HG02970 (cell line): ENCODE measurements around the gene POLD3.
"Not testable (repeated sequence)": the region's sequence is repeated elsewhere in the genome, so short reads cannot be mapped to it uniquely, and the experiment has no call there.

Source experiments
- ATAC-seq: cut with Tn5 transposase; IDR thresholded peaks from one replicate; pipeline ENCODE4 v1.9.1; 2021; ENCODE audit warnings: mild to moderate bottlenecking, moderate library complexity, moderate number of reproducible peaks; ENCODE audit not compliant: unreplicated experiment, low FRiP score

POLD3 gene

DNA sequence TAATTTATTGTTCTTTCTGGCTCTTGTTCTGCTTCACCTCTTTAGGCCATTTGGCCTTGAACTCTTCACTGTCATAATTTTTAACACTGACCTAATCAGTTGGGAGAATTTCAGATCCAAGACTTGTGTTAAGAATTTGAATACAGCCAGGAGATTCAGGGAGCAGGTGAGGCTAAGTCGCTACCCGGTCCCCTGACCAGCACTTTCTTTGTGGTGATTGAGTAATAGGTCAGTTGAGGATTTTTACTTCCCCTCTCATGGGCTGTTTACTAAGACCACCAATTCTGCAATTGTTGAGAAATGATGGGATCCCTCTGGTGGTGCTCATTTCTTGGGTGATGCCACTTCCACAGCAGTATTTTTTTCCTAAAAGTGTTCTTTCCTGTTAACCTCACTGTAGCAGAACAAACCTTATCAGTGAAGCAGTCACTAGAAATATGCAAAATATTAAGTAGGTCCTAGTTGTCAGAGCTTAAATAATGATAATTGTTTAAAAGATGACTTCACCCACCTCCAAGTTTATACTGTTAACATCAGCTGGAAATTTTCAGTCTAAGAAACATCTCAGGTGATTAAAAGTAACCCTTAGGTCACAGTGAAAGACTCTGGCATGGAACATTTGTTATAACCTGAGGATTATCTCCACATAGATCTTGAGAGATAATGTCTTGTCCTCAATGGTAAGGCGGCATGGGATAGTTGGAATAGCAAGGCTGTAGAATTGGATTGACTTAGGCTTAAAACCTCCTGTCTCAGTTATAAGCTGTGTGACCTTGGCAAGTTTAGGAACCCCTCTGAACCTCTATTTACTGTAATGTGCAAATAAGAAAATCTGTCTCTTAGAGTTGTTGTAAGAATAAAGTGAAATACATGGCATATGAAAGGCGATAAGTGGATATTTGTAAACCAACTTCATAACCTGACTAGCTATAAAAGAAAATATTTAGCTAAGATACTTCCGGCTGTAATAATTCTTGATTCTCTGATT is 41.3 kb downstream of the POLD3 start:
- ATAC-seq: no peak

GRCh38 chr11:74634537-74634936 is 42.2 kb downstream of the POLD3 start:
- no peak for ATAC-seq

- ATAC-seq: no peak
Observed at GRCh38 chr11:74636630-74637184, 44.3 kb downstream of the POLD3 start.

GRCh38 chr11:74637700-74638099 is 45.3 kb downstream of the POLD3 start:
- no peak for ATAC-seq

DNA sequence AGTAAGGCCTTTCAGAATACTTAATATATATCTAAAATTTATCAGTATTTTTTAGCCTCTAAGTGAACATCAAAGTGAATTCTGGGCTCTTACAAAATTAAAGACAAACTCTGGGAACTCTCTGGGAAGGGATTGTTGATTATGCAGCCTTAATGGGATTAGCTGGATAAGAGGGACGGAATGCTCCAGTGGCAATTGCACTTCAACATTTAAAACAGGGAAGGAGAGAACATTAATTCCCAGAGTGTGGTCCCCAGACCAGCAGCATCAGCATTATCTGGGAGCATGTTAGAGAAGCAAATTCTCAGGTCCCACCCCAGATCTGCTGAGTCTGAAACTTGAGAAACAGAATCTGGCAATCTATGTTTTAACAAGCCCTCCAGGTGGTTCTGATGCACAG is 46.5 kb downstream of the POLD3 start:
- ATAC-seq: no peak

GRCh38 chr11:74639533-74639932 is 47.2 kb downstream of the POLD3 start:
- no peak for ATAC-seq

DNA sequence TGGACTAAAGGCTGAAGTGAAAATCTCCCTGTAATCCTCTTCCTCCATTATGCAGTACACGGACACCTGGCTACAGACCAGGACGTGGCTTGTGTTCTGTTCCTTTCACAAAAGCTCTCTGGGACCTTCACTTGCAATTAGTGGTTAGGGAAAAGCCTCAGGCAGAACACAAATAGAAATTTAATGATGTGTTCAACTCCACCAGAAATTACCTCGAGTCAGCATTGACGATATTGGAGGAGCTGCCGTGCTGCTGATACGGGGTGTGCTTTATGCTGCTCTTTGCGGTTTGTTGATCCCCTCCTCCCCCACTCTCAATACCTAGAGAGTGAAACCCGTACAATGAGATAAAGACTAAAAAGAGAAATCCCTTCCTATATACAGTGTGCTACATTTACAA is 48.9 kb downstream of the POLD3 start:
- ATAC-seq: no peak

DNA sequence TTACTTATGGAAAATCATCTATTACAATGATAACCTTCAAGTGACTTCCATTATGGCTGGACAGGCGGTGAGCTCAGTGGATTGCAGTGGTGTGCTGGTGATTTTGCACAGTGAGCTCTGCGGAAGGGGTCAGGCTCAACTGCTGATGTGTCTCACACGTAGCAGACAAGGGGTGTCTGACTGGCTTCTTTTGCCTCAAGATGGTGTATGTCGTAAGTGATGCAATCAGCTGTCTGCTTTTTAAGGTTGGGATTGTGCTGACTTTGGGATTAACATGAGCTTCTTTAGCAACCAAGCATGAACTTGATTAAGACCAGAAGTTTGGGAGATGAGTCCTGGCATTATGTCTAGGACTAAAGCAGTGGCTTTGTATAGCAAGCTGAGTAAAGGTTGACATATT is 49.5 kb downstream of the POLD3 start:
- no peak for ATAC-seq

DNA sequence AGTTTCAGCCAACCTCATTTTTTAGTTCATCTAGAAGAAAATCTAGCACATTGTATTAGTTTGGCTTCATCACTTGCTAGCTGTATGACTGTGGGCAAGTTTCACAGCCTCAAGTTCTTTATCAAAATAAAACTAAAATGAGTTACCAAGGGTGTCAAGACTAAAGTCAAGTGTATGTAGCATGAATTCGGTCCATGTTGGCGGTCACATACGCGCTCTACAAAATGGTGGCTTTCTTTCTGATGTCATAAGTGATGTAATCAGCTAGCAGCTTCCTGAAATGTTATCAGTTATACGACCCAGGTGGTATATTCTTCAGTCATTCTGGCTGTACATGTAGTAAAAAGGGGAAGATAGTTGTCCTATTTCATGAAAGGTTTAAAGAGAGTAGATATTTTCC is 50.5 kb downstream of the POLD3 start:
- no peak for ATAC-seq

- ATAC-seq: no peak
Observed at GRCh38 chr11:74644081-74644480, 51.7 kb downstream of the POLD3 start.

GRCh38 chr11:74646215-74646614 is 53.8 kb downstream of the POLD3 start:
- no peak for ATAC-seq

- no peak for ATAC-seq
Observed at GRCh38 chr11:74646954-74647353, 54.6 kb downstream of the POLD3 start.

GRCh38 chr11:74647404-74647803 is 55.0 kb downstream of the POLD3 start:
- no peak for ATAC-seq

GRCh38 chr11:74647831-74648230 is 55.4 kb downstream of the POLD3 start:
- ATAC-seq: no peak

DNA sequence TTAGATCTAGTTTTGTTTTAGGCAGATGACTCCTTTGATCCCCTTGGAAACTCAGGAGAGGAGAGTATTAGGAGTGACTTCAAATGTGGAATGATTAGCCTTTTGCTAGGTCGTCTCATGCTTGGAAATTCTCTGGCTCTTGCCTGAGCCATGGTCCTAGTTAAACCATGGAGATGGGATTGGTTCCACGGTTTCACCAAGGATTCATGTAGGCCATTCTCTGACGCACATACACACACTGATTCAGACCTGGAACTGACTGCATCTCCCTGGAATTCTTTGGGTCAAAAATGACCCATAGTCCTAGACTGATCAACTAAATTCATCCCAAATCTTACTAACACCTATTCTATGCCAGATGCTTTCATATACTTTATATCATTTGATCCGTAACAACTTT is 56.5 kb downstream of the POLD3 start:
- ATAC-seq: no peak

GRCh38 chr11:74650498-74650897 is 58.1 kb downstream of the POLD3 start:
- no peak for ATAC-seq

- ATAC-seq: no peak
Observed at GRCh38 chr11:74654976-74655375, 62.6 kb downstream of the POLD3 start.

DNA sequence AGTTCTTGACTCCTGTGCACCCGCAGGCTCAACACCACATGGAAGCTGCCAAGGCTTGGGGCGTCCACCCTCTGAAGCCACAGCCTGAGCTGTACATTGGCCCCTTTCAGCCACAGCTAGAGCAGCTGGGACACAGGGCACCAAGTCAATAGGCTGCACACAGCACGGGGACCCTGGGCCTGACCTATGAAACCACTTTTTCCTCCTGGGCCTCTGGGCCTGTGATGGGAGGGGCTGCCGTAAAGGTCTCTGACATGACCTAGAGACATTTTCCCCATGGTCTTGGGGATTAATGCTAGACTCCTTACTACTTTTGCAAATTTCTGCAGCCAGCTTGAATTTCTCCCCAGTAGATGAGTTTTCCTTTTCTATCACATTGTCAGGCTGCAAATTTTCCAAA is 66.7 kb downstream of the POLD3 start:
- ATAC-seq: not testable (repeated sequence)

DNA sequence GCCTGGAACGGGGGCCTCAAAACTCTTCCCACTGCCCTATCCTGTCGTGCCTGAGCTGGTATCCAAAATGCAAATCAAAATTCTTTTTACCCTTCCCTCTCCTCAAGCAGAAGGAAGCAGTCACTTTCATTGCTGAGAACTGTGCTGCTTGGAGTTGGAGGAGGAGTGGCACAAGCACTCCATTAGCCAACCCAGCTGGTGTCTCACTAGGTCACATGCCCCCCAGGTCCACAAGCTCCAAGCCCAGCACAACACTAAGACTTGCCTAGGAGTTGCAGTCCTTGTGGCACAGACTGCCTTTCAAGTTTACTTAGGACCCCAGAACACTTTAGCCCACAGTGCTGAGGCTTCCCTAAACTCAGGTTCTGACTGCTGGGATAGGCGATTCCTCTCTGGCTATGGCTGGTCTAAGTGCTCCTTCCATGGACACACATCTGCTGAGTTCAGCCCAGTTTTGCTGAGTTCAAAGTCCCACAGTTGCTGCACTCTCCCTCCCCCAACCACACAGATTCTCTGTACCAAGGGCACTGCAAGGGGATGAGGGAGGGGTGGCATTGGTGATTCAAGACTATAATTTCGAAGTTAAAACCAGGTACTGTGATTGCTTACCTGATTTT is 70.2 kb downstream of the POLD3 start:
- ATAC-seq: no peak

GRCh38 chr11:74663315-74663714 is 70.9 kb downstream of the POLD3 start:
- ATAC-seq: no peak
